A549 (cell line): ENCODE data around the gene AK1. TPM values are rescaled to one million over a fixed set of nuclear protein-coding genes. Genes with fewer than 3 reads are reported as not detected.

Experiments
- ATAC-seq, 2 experiments: fragments of 200-7000 bp in 1 of 2; fragments of >200 bp in 1 of 2; cut with Nextera tagmentation in 1 of 2; cut with Tn5 transposase in 1 of 2; 3 replicates each; pipeline versions ENCODE4 v1.8.0 to v1.9.1; 2018 to 2020; ENCODE audit warnings: mild to moderate bottlenecking in 1 of 2, moderate library complexity in 1 of 2
- CTCF ChIA-PET: fragments of 300-600 bp; sonication (Branson Sonifier 250); formaldehyde crosslinking; extraction: SDS; loops from one replicate; lab custom pipeline; 2021; ENCODE audit warnings: antibody characterized with exemption, inconsistent platforms; lab: Yijun Ruan, JAX
- POLR2A ChIA-PET: fragments of 350-600 bp; formaldehyde crosslinking; extraction: SDS; loops from one replicate; lab custom pipeline; 2021; ENCODE audit warnings: antibody characterized with exemption, inconsistent platforms; lab: Yijun Ruan, JAX
- DNase-seq, 2 experiments: peaks; one replicate each; pipeline versions ENCODE4 v3.0.0 to v3.0.0-alpha.2; 2011 to 2016; ENCODE audit warnings: low read depth in 1 of 2, low spot score in 1 of 2
- FAIRE-seq: peaks from 2 replicates; lab custom pipeline; 2011; peaks lifted over from hg19 to GRCh38; lab: Jason Lieb, UNC
- H3K27ac ChIP-seq, 2 experiments: fragments of >200 bp; sonication (Bioruptor Twin); formaldehyde crosslinking; 3 replicates each; pipeline ENCODE4 v1.5.1; 2016 to 2017
- H3K4me1 ChIP-seq: fragments of >200 bp; sonication (Bioruptor Twin); formaldehyde crosslinking; 3 replicates; pipeline ENCODE4 v1.6.1; 2016
- H3K4me2 ChIP-seq: fragments of >200 bp; sonication (Bioruptor Twin); formaldehyde crosslinking; 3 replicates; pipeline ENCODE4 v1.6.1; 2016
- H3K4me3 ChIP-seq: fragments of >200 bp; sonication (Bioruptor Twin); formaldehyde crosslinking; 3 replicates; pipeline ENCODE4 v1.5.1; 2016
- H3K9me3 ChIP-seq: fragments of >200 bp; sonication (Bioruptor Twin); formaldehyde crosslinking; 3 replicates; pipeline ENCODE4 v1.6.1; 2016
- CEBPB ChIP-seq, 2 experiments: fragments of >200 bp in 1 of 2; sonication (Bioruptor Twin) in 1 of 2; formaldehyde crosslinking in 1 of 2; IDR thresholded peaks; 2 replicates each; pipeline ENCODE4 v1.6.1; 2012 to 2016
- FOSB ChIP-seq: fragments of 250-450 bp; sonication (Bioruptor Pico); IDR thresholded peaks from 2 replicates; pipeline ENCODE4 v1.5.0; 2020; ENCODE audit warnings: mild to moderate bottlenecking, moderate library complexity
- FOSL2 ChIP-seq, 2 experiments: fragments of 450-650 bp in 1 of 2; fragments of >200 bp in 1 of 2; sonication (Bioruptor Twin) in 1 of 2; formaldehyde crosslinking; IDR thresholded peaks; 2 replicates each; pipeline versions ENCODE4 v1.5.0 to v1.6.1; 2016 to 2020; ENCODE audit warnings: mild to moderate bottlenecking in 1 of 2, moderate library complexity in 1 of 2
- HDAC2 ChIP-seq: fragments of 200-600 bp; sonication (generic); IDR thresholded peaks from 2 replicates; pipeline ENCODE4 v1.6.1; 2016
- HOXA7 ChIP-seq: fragments of 250-450 bp; sonication (Bioruptor Pico); IDR thresholded peaks from 2 replicates; pipeline ENCODE4 v1.5.0; 2020; ENCODE audit warnings: mild to moderate bottlenecking, moderate library complexity
- HOXB5 ChIP-seq: fragments of 250-450 bp; sonication (Bioruptor Pico); IDR thresholded peaks from 2 replicates; pipeline ENCODE4 v1.5.0; 2020; ENCODE audit warnings: mild to moderate bottlenecking, moderate library complexity
- JUN ChIP-seq, 2 experiments: fragments of >200 bp; sonication (Bioruptor Twin); formaldehyde crosslinking; IDR thresholded peaks; 2 replicates in 1 of 2; 3 replicates in 1 of 2; pipeline ENCODE4 v1.6.1; 2016 to 2017
- KDM1A ChIP-seq: fragments of 200-600 bp; sonication (generic); IDR thresholded peaks from 2 replicates; pipeline ENCODE4 v1.6.1; 2016; ENCODE audit warnings: low read depth, mild to moderate bottlenecking
- MAFK ChIP-seq: fragments of 450-650 bp; IDR thresholded peaks from 2 replicates; pipeline ENCODE4 v1.6.1; 2014; ENCODE audit not compliant: partially characterized antibody
- MYC ChIP-seq: IDR thresholded peaks from 2 replicates; pipeline ENCODE4 v1.6.1; 2012; ENCODE audit warnings: mild to moderate bottlenecking, inconsistent platforms, low read length, improper control_type of control experiment, borderline replicate concordance
- NFE2L2 ChIP-seq: fragments of 150-350 bp; conservative IDR thresholded peaks from 2 replicates; pipeline ENCODE4 v1.6.1; 2014; ENCODE audit warnings: low read length
- POLR2A ChIP-seq: IDR thresholded peaks from 2 replicates; pipeline ENCODE4 v1.6.1; 2012; ENCODE audit warnings: mild to moderate bottlenecking, low read length
- RAD21 ChIP-seq, 2 experiments: fragments of >200 bp in 1 of 2; sonication (Bioruptor Twin) in 1 of 2; formaldehyde crosslinking in 1 of 2; IDR thresholded peaks in 1 of 2; conservative IDR thresholded peaks in 1 of 2; 2 replicates in 1 of 2; 3 replicates in 1 of 2; pipeline ENCODE4 v1.6.1; 2012 to 2018; ENCODE audit warnings: inconsistent platforms in 1 of 2
- SMC3 ChIP-seq: fragments of >200 bp; sonication (Bioruptor Twin); formaldehyde crosslinking; IDR thresholded peaks from 3 replicates; pipeline ENCODE4 v1.6.1; 2018; ENCODE audit warnings: inconsistent platforms
- TFCP2L1 ChIP-seq: fragments of 250-450 bp; sonication (Bioruptor Pico); IDR thresholded peaks from 2 replicates; pipeline ENCODE4 v1.5.0; 2021; ENCODE audit warnings: mild to moderate bottlenecking
- ZFP36 ChIP-seq: fragments of 450-650 bp; IDR thresholded peaks from 2 replicates; pipeline ENCODE4 v1.6.1; 2014; ENCODE audit warnings: borderline replicate concordance; ENCODE audit not compliant: partially characterized antibody
- ZNF302 ChIP-seq: fragments of 250-450 bp; sonication (Bioruptor Pico); IDR thresholded peaks from 2 replicates; pipeline ENCODE4 v1.9.0; 2021; ENCODE audit warnings: inconsistent platforms, mild to moderate bottlenecking, moderate library complexity
- ZSCAN20 ChIP-seq: fragments of 250-450 bp; sonication (Bioruptor Pico); IDR thresholded peaks from 2 replicates; pipeline ENCODE4 v1.8.0; 2022; ENCODE audit warnings: mild to moderate bottlenecking, moderate library complexity
- WGBS: methylation state at CpG from one replicate; pipeline ENCODE4 v1.1.6; 2017; ENCODE audit errors: missing lambda C conversion rate; 5-methylcytosine and 5-hydroxymethylcytosine counted together
- polyA plus RNA-seq, 4 experiments: library from polyadenylated mRNA; depleted of rRNA in 3 of 4; stranded (reverse); fragments of >200 nt; fragmentation: RNase III in 1 of 4; extraction: RNeasy Plus Mini Kit Qiagen cat#74134 plus additional on column Dnase treatment in 1 of 4; gene quantifications; 2 replicates in 3 of 4; 3 replicates in 1 of 4; pipeline ENCODE4 v1.2.3, GENCODE V29; 2011 to 2017
- TF ChIP-seq, protein P1 (sequence below): fragments of >200 bp; sonication (Bioruptor Twin); formaldehyde crosslinking; IDR thresholded peaks from 2 replicates; pipeline ENCODE4 v1.6.1; 2016
- TF ChIP-seq, protein P2 (sequence below): fragments of >200 bp; sonication (Bioruptor Twin); formaldehyde crosslinking; IDR thresholded peaks from 3 replicates; pipeline ENCODE4 v1.5.1; 2016
- TF ChIP-seq, protein P3 (sequence below): fragments of >200 bp; sonication (Bioruptor Twin); formaldehyde crosslinking; IDR thresholded peaks from 3 replicates; pipeline ENCODE4 v1.6.1; 2016
- TF ChIP-seq, protein P4 (sequence below): IDR thresholded peaks from 2 replicates; pipeline ENCODE4 v1.6.1; 2012
- TF ChIP-seq, protein P5 (sequence below): fragments of 450-650 bp; IDR thresholded peaks from 2 replicates; pipeline ENCODE4 v1.6.1; 2014; ENCODE audit warnings: antibody characterized with exemption

AK1 gene
- polyA plus RNA-seq, 2 of the 4 experiments (the other 2 are of a cell fraction) = 30.0 to 31.9 TPM

DNA sequence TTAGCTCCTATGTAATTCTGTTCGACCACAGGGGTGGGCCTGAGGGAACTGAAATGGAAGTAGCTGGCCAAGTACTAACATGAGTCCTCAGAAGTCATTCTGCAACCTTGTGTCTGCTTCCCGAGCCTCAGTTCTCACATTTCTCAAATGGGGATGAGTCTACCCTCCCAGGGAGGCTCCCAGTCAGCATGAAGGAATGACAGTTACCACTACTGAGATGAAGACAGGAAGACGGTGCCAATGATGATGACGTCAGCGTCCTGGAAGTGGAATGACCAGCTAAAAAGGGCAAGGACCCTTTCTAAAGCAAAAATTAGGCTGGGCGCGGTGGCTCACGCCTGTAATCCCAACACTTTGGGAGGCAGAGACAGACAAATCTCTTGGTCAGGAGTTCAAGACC lies 46.3 kb upstream of the AK1 start:
- ChIA-PET CTCF (interaction anchor here (0.7 to 7.0 kb wide), 19 partner anchors 14 to 709 kb away, joined by 3 to 83 read pairs (median 4); partner anchors contain the start of genes CDK9, ST6GALNAC6 and TOR2A), POLR2A (no interaction called here)
- 54% methylated on average over 8 of the region's 8 CpGs for WGBS
- FAIRE-seq (no peak), DNase-seq (peak in 1 of 2 experiments; percentile 74), ATAC-seq (peak in 1 of 2 experiments; percentile 1; a peak in 1 of 6 replicates)
- Histone ChIP-seq H3K4me3 (no peak overlapping the region), H3K9me3 (no peaks in the 10 kb centered on the region), H3K4me2 (peak overlapping the region; percentile 40), H3K4me1 (peaks cover 52% of the 10 kb centered on the region), H3K27ac (peak overlapping the region; percentile 49 to 79; a peak in 4 of 6 replicates)
- TF ChIP-seq ZSCAN20 (no peak), FOSL2 (IDR thresholded peaks at IDR 0.05) (no peak), FOSL2 (CRISPR knock-in tag; IDR thresholded peaks at IDR 0.05) (peak; percentile 67), HDAC2 (no peak), MAFK (peak; percentile 85)
- TF ChIP-seq, protein P1, sequence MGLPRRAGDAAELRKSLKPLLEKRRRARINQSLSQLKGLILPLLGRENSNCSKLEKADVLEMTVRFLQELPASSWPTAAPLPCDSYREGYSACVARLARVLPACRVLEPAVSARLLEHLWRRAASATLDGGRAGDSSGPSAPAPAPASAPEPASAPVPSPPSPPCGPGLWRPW = no peak
- TF ChIP-seq, protein P2, sequence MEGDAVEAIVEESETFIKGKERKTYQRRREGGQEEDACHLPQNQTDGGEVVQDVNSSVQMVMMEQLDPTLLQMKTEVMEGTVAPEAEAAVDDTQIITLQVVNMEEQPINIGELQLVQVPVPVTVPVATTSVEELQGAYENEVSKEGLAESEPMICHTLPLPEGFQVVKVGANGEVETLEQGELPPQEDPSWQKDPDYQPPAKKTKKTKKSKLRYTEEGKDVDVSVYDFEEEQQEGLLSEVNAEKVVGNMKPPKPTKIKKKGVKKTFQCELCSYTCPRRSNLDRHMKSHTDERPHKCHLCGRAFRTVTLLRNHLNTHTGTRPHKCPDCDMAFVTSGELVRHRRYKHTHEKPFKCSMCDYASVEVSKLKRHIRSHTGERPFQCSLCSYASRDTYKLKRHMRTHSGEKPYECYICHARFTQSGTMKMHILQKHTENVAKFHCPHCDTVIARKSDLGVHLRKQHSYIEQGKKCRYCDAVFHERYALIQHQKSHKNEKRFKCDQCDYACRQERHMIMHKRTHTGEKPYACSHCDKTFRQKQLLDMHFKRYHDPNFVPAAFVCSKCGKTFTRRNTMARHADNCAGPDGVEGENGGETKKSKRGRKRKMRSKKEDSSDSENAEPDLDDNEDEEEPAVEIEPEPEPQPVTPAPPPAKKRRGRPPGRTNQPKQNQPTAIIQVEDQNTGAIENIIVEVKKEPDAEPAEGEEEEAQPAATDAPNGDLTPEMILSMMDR = no peak
- TF ChIP-seq, protein P3, sequence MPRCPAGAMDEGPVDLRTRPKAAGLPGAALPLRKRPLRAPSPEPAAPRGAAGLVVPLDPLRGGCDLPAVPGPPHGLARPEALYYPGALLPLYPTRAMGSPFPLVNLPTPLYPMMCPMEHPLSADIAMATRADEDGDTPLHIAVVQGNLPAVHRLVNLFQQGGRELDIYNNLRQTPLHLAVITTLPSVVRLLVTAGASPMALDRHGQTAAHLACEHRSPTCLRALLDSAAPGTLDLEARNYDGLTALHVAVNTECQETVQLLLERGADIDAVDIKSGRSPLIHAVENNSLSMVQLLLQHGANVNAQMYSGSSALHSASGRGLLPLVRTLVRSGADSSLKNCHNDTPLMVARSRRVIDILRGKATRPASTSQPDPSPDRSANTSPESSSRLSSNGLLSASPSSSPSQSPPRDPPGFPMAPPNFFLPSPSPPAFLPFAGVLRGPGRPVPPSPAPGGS = no peak

DNA sequence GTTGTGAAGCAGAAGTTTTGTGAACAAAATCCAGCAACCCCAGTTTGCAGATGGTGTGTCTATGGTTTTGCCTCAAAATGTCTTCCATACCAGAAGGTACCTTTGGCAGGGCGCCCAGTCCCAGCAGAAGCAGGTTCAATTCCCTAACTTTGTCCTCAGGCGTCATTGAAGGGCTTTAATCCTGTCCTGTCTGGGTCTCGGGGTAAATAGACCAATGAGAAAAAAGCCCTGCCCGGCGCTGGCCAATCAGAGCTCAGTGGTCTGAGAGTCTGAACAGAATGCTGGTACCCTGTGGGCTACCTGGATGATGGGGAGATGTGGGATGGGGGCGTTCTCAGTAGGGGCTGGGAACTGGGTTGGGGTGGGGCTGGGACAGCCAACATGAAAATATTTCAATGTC lies 45.6 kb upstream of the AK1 start:
- ATAC-seq (no peak), DNase-seq (no peak), FAIRE-seq (no peak)
- POLR2A ChIA-PET = no interaction called here
- TF ChIP-seq ZNF302 (no peak), NFE2L2 (no peak), FOSB (CRISPR knock-in tag) (no peak), MAFK (no peak), KDM1A (no peak)
- Histone ChIP-seq H3K9me3 (no peaks in the 10 kb centered on the region), H3K27ac (peak overlapping the region in 1 of 2 experiments; percentile 79; a peak in 3 of 6 replicates), H3K4me1 (peaks cover 52% of the 10 kb centered on the region), H3K4me3 (no peak overlapping the region), H3K4me2 (peak overlapping the region; percentile 40; the same call in 1 of the 3 replicates)
- WGBS = 86% methylated on average over 5 of the region's 6 CpGs
- CTCF ChIA-PET = interaction anchor here (0.5 to 7.0 kb wide), 20 partner anchors 10 to 418 kb away, joined by 3 to 83 read pairs (median 8); partner anchors contain the start of genes CDK9, PIP5KL1, ST6GALNAC6 and TOR2A

DNA sequence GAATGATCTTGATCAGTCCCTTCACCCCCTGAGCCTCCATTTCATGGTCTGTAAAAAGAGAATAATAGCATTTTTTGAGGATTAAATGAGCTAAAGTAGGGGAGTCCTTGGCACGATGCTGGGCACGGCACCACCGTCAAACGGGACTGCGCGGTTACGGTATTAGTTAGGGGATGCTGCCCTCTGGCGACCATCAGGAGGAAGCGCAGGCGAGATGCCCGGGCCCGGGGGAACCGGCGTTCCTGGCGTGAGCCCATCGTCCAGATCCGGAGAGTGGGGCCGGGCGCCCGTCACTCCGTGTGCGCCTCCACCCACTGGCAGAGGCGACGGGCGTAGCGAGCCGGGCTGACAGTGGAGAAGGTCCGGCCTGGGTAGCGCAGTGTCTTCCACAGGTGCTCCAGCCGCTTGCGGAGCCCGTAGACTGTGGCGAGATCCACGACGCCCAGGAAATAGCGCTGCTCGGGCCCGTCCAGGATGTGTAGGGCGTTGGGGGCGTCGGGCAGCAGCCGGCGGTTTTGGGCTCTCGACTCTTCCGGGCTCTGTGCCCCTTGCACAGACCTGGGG lies 44.2 kb upstream of the AK1 start:
- WGBS = 13% methylated on average over 30 of the region's 45 CpGs
- Histone ChIP-seq H3K4me1 (peaks cover 59% of the 10 kb centered on the region), H3K9me3 (no peaks in the 10 kb centered on the region), H3K27ac (peak overlapping the region; percentile 79 to 90; a peak in 4 of 6 replicates), H3K4me2 (peak overlapping the region; percentile 83), H3K4me3 (peak overlapping the region; percentile 25; the same call in 1 of the 3 replicates)
- DNase-seq (peak in 1 of 2 experiments; percentile 85), ATAC-seq (peak; percentile 5 to 41; a peak in 3 of 6 replicates), FAIRE-seq (no peak)
- CTCF ChIA-PET = interaction anchor here (0.5 to 7.0 kb wide), 84 partner anchors 8 to 706 kb away, joined by 3 to 83 read pairs (median 5); partner anchors contain the start of genes AK1, CDK9, DPM2 and PIP5KL1
- TF ChIP-seq, protein P4, sequence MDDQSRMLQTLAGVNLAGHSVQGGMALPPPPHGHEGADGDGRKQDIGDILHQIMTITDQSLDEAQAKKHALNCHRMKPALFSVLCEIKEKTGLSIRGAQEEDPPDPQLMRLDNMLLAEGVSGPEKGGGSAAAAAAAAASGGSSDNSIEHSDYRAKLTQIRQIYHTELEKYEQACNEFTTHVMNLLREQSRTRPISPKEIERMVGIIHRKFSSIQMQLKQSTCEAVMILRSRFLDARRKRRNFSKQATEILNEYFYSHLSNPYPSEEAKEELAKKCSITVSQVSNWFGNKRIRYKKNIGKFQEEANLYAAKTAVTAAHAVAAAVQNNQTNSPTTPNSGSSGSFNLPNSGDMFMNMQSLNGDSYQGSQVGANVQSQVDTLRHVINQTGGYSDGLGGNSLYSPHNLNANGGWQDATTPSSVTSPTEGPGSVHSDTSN = no peak
- TF ChIP-seq ZFP36 = no peak
- TF ChIP-seq CEBPB (IDR thresholded peaks at IDR 0.05) = no peak
- TF ChIP-seq RAD21 (conservative IDR thresholded peaks at IDR 0.05 in 1 of 2, IDR thresholded peaks at IDR 0.05 in 1 of 2) = peak; percentile 93 to 97
- TF ChIP-seq MYC = no peak
- TF ChIP-seq, protein P5, sequence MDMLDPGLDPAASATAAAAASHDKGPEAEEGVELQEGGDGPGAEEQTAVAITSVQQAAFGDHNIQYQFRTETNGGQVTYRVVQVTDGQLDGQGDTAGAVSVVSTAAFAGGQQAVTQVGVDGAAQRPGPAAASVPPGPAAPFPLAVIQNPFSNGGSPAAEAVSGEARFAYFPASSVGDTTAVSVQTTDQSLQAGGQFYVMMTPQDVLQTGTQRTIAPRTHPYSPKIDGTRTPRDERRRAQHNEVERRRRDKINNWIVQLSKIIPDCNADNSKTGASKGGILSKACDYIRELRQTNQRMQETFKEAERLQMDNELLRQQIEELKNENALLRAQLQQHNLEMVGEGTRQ = no peak
- no peak for TF ChIP-seq HOXB5 (CRISPR knock-in tag)
- 0 out of 5 replicates have a peak, but pooled peaks of 1 of the 2 experiments have one; percentile 30 for TF ChIP-seq JUN (IDR thresholded peaks at IDR 0.05)
- TF ChIP-seq SMC3 = peak; percentile 85
- TF ChIP-seq, protein P2 = peak; percentile 89
- peak; percentile 30; the same call in 1 of the 2 replicates for TF ChIP-seq KDM1A
- no peak for TF ChIP-seq HOXA7 (CRISPR knock-in tag)
- TF ChIP-seq POLR2A = no peak
- TF ChIP-seq, protein P3 = no peak
- TF ChIP-seq TFCP2L1 (CRISPR knock-in tag) = no peak
- POLR2A ChIA-PET = no interaction called here
